GM23338 (cell line): ENCODE results near the gene SMIM28. TPM values are rescaled to one million over a fixed set of nuclear protein-coding genes. Genes with fewer than 3 reads are reported as not detected.
A peak's percentile ranks its signal among the peaks of the same experiment; 100 is the strongest.

Experiments used
- ATAC-seq: fragments of 200-7000 bp; cut with Tn5 transposase; 3 replicates; pipeline ENCODE4 v1.9.1; 2020
- DNase-seq: peaks from one replicate; pipeline ENCODE4 v3.0.0-alpha.2; 2015; ENCODE audit warnings: low spot score
- H2AFZ ChIP-seq: fragments of 200-600 bp; sonication (generic); 2 replicates; pipeline ENCODE4 v1.8.0; 2016; ENCODE audit warnings: antibody characterized with exemption, mild to moderate bottlenecking, moderate library complexity
- H3F3A ChIP-seq: fragments of 200-600 bp; sonication (generic); replicated peaks from 2 replicates; pipeline ENCODE4 v1.8.0; 2017; ENCODE audit warnings: antibody characterized with exemption, mixed run types, low read depth
- H3K27ac ChIP-seq: fragments of 200-600 bp; sonication (generic); 2 replicates; pipeline ENCODE4 v1.6.1; 2016; ENCODE audit warnings: low read depth
- H3K27me3 ChIP-seq: fragments of 200-600 bp; sonication (generic); 2 replicates; pipeline ENCODE4 v1.8.0; 2016; ENCODE audit warnings: mild to moderate bottlenecking, mixed run types, moderate library complexity; ENCODE audit not compliant: insufficient read depth
- H3K36me3 ChIP-seq: fragments of 200-600 bp; sonication (generic); 2 replicates; pipeline ENCODE4 v1.8.0; 2016; ENCODE audit warnings: mild to moderate bottlenecking; ENCODE audit not compliant: insufficient read depth
- H3K4me1 ChIP-seq: fragments of 200-600 bp; sonication (generic); 2 replicates; pipeline ENCODE4 v1.8.0; 2016; ENCODE audit warnings: mild to moderate bottlenecking, moderate library complexity; ENCODE audit not compliant: insufficient read depth
- H3K4me2 ChIP-seq: fragments of 200-600 bp; sonication (generic); 2 replicates; pipeline ENCODE4 v1.7.1; 2017; ENCODE audit warnings: mixed run types
- H3K4me3 ChIP-seq: fragments of 200-600 bp; sonication (generic); 2 replicates; pipeline ENCODE4 v1.6.1; 2016; ENCODE audit warnings: mixed run types
- H3K79me2 ChIP-seq: fragments of 200-600 bp; sonication (generic); replicated peaks from 2 replicates; pipeline ENCODE4 v1.8.0; 2017; ENCODE audit warnings: mild to moderate bottlenecking; ENCODE audit not compliant: insufficient read depth
- H3K9me2 ChIP-seq: fragments of 200-600 bp; sonication (generic); 2 replicates; pipeline ENCODE4 v1.8.0; 2017; ENCODE audit not compliant: insufficient read depth
- H4K20me1 ChIP-seq: fragments of 200-600 bp; sonication (generic); replicated peaks from 2 replicates; pipeline ENCODE4 v1.8.0; 2017; ENCODE audit warnings: mild to moderate bottlenecking; ENCODE audit not compliant: insufficient read depth
- H3K27ac Mint-ChIP-seq: 2 replicates; pipeline ENCODE4 v1.8.0; 2020; ENCODE audit warnings: inconsistent platforms, mild to moderate bottlenecking, moderate library complexity, mixed read lengths
- H3K27me3 Mint-ChIP-seq: 3 replicates; pipeline ENCODE4 v1.8.0; 2022; ENCODE audit warnings: low read depth, mild to moderate bottlenecking, moderate library complexity, mixed read lengths, inconsistent platforms; ENCODE audit not compliant: insufficient read depth, poor library complexity
- H3K36me3 Mint-ChIP-seq: 3 replicates; pipeline ENCODE4 v1.8.0; 2021; ENCODE audit warnings: low read depth, mild to moderate bottlenecking, inconsistent platforms, moderate library complexity, mixed read lengths
- H3K4me1 Mint-ChIP-seq: 3 replicates; pipeline ENCODE4 v1.8.0; 2020; ENCODE audit warnings: mild to moderate bottlenecking, inconsistent platforms, mixed read lengths
- H3K4me3 Mint-ChIP-seq: 3 replicates; pipeline ENCODE4 v1.8.0; 2021; ENCODE audit warnings: moderate library complexity, mild to moderate bottlenecking, inconsistent platforms, mixed read lengths
- H3K9me3 Mint-ChIP-seq: 3 replicates; pipeline ENCODE4 v1.8.0; 2020; ENCODE audit warnings: moderate library complexity, mild to moderate bottlenecking, inconsistent platforms, mixed read lengths
- EZH2 ChIP-seq: fragments of 200-600 bp; sonication (generic); IDR thresholded peaks from one replicate; pipeline ENCODE4 v1.8.0; 2017; ENCODE audit warnings: antibody characterized with exemption, mild to moderate bottlenecking, low read depth; ENCODE audit not compliant: unreplicated experiment
- EZH2phosphoT487 ChIP-seq: fragments of 200-600 bp; sonication (generic); IDR thresholded peaks from one replicate; pipeline ENCODE4 v1.8.1; 2018; ENCODE audit warnings: antibody characterized with exemption; ENCODE audit not compliant: unreplicated experiment
- JUNB ChIP-seq: IDR thresholded peaks from one replicate; pipeline ENCODE4 v1.6.1; 2016; ENCODE audit warnings: antibody characterized with exemption; ENCODE audit not compliant: unreplicated experiment
- NANOG ChIP-seq: IDR thresholded peaks from 2 replicates; pipeline ENCODE4 v1.6.1; 2016; ENCODE audit warnings: antibody characterized with exemption, borderline replicate concordance
- STAT1 ChIP-seq: IDR thresholded peaks from one replicate; pipeline ENCODE4 v1.6.1; 2016; ENCODE audit warnings: antibody characterized with exemption; ENCODE audit not compliant: unreplicated experiment
- ZNF114 ChIP-seq: fragments of 250-450 bp; sonication (Bioruptor Pico); IDR thresholded peaks from 2 replicates; pipeline ENCODE4 v1.5.0; 2020; ENCODE audit warnings: mild to moderate bottlenecking, moderate library complexity
- ZNF331 ChIP-seq: fragments of 250-450 bp; sonication (Bioruptor Pico); IDR thresholded peaks from 2 replicates; pipeline ENCODE4 v1.5.0; 2020; ENCODE audit warnings: low read depth, mild to moderate bottlenecking, moderate library complexity
- polyA plus RNA-seq: library from polyadenylated mRNA; unstranded; fragments of >200 nt; fragmentation: Nextera tagmentation; extraction: Ambion mirVana; gene quantifications from 2 replicates; pipeline ENCODE4 v1.2.1, GENCODE V29; 2016
- total RNA-seq: library from RNA; depleted of rRNA; stranded (reverse); fragments of >200 nt; shearing (Covaris generic); gene quantifications from 2 replicates; pipeline ENCODE4 v1.2.3, GENCODE V29; 2014
- TF ChIP-seq, protein P1 (sequence below): fragments of 250-450 bp; sonication (Bioruptor Pico); IDR thresholded peaks from 2 replicates; pipeline ENCODE4 v1.5.0; 2020; ENCODE audit warnings: mild to moderate bottlenecking, moderate library complexity
- TF ChIP-seq, protein P2 (sequence below): IDR thresholded peaks from one replicate; pipeline ENCODE4 v1.6.1; 2018; ENCODE audit warnings: antibody characterized with exemption; ENCODE audit not compliant: unreplicated experiment
- TF ChIP-seq, protein P3 (sequence below), 2 experiments: fragments of 200-600 bp in 1 of 2; sonication (generic) in 1 of 2; conservative IDR thresholded peaks; 2 replicates each; pipeline versions ENCODE4 v1.5.1 to v1.6.1; 2016 to 2017; ENCODE audit warnings: antibody characterized with exemption in 2 of 2, low read depth in 2 of 2, mild to moderate bottlenecking in 2 of 2, moderate library complexity in 1 of 2

The SMIM28 gene
- total and polyA plus RNA-seq, 2 experiments from 2014 or later = not detected

DNA sequence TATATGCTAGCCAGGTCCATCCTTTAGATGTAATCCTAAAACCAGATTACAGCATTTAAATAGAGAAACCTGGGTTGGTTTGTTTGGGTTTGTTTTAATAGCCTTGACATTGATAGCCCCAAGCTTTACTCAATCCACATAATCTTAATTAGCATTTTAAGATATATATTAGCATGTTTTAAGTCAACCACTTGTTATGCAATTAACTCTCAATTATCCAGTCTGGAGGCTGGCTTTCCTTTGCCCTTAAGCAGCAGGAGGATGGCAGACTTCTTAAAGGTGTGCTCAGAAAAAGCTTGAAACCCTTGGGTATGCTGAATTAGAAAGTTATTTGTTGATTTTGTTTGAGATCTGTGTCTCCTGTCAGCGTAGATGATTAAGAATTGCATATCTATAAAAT, 46.3 kb upstream of the SMIM28 start:
- peaks cover 27% of the 10 kb centered on the region for H3K36me3 Mint-ChIP-seq
- H3K27ac Mint-ChIP-seq = no peak overlapping the region; the same call in 1 of the 2 replicates
- no peaks in the 10 kb centered on the region for H3K9me3 Mint-ChIP-seq
- Histone ChIP-seq H3K9me2 (no peaks in the 10 kb centered on the region), H3F3A (no peaks in the 10 kb centered on the region), H3K27me3 (no peaks in the 10 kb centered on the region), H3K36me3 (no peaks in the 10 kb centered on the region; the same call in 1 of the 2 replicates), H3K4me1 (peaks cover 39% of the 10 kb centered on the region), H4K20me1 (no peaks in the 10 kb centered on the region), H2AFZ (no peak overlapping the region), H3K4me3 (peak overlapping the region; percentile 30), H3K4me2 (peak overlapping the region; percentile 67), H3K27ac (peak overlapping the region; percentile 88), H3K79me2 (no peaks in the 10 kb centered on the region)
- peaks cover 43% of the 10 kb centered on the region for H3K4me1 Mint-ChIP-seq
- peak; percentile 77 for ATAC-seq
- DNase-seq = peak; percentile 69
- peak overlapping the region; percentile 62 for H3K4me3 Mint-ChIP-seq
- peaks cover 5% of the 10 kb centered on the region for H3K27me3 Mint-ChIP-seq
- TF ChIP-seq EZH2phosphoT487 (no peak), EZH2 (no peak), ZNF114 (no peak), NANOG (peak; percentile 93), JUNB (no peak), ZNF331 (no peak)

DNA sequence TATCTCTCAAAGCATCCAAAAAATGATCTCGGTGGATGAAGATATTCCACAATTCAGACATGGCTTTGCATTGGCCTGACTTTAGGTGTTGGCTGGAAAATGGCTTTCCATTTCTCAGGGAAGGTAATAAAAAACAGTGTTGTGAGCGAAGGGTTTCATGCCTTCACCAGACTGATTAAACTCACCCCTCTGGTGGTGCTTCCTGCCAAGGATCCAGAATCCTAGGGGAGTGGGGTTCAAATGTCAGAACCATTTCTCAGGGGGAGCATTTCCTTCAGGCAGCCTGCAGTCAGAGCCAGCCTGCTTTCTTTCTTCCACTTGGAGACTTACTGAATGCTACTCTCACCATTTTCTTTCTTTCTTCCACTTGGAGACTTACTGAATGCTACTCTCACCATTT, 45.7 kb upstream of the SMIM28 start:
- peaks cover 26% of the 10 kb centered on the region for H3K36me3 Mint-ChIP-seq
- peaks cover 39% of the 10 kb centered on the region for H3K4me1 ChIP-seq
- no peaks in the 10 kb centered on the region for H3K9me3 Mint-ChIP-seq
- H3K4me3 ChIP-seq = peak overlapping the region; percentile 30
- H3K27me3 ChIP-seq = no peaks in the 10 kb centered on the region
- peak; percentile 53 for ATAC-seq
- peak overlapping the region; percentile 67 for H3K4me2 ChIP-seq
- peak; percentile 44 for DNase-seq
- H2AFZ ChIP-seq = no peak overlapping the region
- H3K4me1 Mint-ChIP-seq = peaks cover 43% of the 10 kb centered on the region
- no peaks in the 10 kb centered on the region for H3K9me2 ChIP-seq
- H3K27me3 Mint-ChIP-seq = peaks cover 4% of the 10 kb centered on the region
- H3F3A ChIP-seq = no peaks in the 10 kb centered on the region
- H3K27ac ChIP-seq = peak overlapping the region; percentile 88
- H3K4me3 Mint-ChIP-seq = peak overlapping the region; percentile 62
- no peaks in the 10 kb centered on the region for H3K79me2 ChIP-seq
- peak overlapping the region; percentile 56 for H3K27ac Mint-ChIP-seq
- H3K36me3 ChIP-seq = peaks cover 4% of the 10 kb centered on the region
- H4K20me1 ChIP-seq = no peaks in the 10 kb centered on the region
- TF ChIP-seq STAT1 (no peak), EZH2 (no peak), EZH2phosphoT487 (no peak), ZNF331 (no peak), ZNF114 (no peak)
- TF ChIP-seq, protein P1, sequence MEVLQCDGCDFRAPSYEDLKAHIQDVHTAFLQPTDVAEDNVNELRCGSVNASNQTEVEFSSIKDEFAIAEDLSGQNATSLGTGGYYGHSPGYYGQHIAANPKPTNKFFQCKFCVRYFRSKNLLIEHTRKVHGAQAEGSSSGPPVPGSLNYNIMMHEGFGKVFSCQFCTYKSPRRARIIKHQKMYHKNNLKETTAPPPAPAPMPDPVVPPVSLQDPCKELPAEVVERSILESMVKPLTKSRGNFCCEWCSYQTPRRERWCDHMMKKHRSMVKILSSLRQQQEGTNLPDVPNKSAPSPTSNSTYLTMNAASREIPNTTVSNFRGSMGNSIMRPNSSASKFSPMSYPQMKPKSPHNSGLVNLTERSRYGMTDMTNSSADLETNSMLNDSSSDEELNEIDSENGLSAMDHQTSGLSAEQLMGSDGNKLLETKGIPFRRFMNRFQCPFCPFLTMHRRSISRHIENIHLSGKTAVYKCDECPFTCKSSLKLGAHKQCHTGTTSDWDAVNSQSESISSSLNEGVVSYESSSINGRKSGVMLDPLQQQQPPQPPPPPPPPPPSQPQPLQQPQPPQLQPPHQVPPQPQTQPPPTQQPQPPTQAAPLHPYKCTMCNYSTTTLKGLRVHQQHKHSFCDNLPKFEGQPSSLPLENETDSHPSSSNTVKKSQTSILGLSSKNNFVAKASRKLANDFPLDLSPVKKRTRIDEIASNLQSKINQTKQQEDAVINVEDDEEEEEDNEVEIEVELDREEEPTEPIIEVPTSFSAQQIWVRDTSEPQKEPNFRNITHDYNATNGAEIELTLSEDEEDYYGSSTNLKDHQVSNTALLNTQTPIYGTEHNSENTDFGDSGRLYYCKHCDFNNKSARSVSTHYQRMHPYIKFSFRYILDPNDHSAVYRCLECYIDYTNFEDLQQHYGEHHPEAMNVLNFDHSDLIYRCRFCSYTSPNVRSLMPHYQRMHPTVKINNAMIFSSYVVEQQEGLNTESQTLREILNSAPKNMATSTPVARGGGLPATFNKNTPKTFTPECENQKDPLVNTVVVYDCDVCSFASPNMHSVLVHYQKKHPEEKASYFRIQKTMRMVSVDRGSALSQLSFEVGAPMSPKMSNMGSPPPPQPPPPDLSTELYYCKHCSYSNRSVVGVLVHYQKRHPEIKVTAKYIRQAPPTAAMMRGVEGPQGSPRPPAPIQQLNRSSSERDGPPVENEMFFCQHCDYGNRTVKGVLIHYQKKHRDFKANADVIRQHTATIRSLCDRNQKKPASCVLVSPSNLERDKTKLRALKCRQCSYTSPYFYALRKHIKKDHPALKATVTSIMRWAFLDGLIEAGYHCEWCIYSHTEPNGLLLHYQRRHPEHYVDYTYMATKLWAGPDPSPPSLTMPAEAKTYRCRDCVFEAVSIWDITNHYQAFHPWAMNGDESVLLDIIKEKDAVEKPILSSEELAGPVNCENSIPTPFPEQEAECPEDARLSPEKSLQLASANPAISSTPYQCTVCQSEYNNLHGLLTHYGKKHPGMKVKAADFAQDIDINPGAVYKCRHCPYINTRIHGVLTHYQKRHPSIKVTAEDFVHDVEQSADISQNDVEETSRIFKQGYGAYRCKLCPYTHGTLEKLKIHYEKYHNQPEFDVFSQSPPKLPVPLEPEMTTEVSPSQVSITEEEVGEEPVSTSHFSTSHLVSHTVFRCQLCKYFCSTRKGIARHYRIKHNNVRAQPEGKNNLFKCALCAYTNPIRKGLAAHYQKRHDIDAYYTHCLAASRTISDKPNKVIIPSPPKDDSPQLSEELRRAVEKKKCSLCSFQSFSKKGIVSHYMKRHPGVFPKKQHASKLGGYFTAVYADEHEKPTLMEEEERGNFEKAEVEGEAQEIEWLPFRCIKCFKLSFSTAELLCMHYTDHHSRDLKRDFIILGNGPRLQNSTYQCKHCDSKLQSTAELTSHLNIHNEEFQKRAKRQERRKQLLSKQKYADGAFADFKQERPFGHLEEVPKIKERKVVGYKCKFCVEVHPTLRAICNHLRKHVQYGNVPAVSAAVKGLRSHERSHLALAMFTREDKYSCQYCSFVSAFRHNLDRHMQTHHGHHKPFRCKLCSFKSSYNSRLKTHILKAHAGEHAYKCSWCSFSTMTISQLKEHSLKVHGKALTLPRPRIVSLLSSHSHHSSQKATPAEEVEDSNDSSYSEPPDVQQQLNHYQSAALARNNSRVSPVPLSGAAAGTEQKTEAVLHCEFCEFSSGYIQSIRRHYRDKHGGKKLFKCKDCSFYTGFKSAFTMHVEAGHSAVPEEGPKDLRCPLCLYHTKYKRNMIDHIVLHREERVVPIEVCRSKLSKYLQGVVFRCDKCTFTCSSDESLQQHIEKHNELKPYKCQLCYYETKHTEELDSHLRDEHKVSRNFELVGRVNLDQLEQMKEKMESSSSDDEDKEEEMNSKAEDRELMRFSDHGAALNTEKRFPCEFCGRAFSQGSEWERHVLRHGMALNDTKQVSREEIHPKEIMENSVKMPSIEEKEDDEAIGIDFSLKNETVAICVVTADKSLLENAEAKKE (CRISPR knock-in tag) = no peak
- TF ChIP-seq, protein P2, sequence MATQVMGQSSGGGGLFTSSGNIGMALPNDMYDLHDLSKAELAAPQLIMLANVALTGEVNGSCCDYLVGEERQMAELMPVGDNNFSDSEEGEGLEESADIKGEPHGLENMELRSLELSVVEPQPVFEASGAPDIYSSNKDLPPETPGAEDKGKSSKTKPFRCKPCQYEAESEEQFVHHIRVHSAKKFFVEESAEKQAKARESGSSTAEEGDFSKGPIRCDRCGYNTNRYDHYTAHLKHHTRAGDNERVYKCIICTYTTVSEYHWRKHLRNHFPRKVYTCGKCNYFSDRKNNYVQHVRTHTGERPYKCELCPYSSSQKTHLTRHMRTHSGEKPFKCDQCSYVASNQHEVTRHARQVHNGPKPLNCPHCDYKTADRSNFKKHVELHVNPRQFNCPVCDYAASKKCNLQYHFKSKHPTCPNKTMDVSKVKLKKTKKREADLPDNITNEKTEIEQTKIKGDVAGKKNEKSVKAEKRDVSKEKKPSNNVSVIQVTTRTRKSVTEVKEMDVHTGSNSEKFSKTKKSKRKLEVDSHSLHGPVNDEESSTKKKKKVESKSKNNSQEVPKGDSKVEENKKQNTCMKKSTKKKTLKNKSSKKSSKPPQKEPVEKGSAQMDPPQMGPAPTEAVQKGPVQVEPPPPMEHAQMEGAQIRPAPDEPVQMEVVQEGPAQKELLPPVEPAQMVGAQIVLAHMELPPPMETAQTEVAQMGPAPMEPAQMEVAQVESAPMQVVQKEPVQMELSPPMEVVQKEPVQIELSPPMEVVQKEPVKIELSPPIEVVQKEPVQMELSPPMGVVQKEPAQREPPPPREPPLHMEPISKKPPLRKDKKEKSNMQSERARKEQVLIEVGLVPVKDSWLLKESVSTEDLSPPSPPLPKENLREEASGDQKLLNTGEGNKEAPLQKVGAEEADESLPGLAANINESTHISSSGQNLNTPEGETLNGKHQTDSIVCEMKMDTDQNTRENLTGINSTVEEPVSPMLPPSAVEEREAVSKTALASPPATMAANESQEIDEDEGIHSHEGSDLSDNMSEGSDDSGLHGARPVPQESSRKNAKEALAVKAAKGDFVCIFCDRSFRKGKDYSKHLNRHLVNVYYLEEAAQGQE = no peak
- TF ChIP-seq, protein P3, sequence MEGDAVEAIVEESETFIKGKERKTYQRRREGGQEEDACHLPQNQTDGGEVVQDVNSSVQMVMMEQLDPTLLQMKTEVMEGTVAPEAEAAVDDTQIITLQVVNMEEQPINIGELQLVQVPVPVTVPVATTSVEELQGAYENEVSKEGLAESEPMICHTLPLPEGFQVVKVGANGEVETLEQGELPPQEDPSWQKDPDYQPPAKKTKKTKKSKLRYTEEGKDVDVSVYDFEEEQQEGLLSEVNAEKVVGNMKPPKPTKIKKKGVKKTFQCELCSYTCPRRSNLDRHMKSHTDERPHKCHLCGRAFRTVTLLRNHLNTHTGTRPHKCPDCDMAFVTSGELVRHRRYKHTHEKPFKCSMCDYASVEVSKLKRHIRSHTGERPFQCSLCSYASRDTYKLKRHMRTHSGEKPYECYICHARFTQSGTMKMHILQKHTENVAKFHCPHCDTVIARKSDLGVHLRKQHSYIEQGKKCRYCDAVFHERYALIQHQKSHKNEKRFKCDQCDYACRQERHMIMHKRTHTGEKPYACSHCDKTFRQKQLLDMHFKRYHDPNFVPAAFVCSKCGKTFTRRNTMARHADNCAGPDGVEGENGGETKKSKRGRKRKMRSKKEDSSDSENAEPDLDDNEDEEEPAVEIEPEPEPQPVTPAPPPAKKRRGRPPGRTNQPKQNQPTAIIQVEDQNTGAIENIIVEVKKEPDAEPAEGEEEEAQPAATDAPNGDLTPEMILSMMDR (conservative IDR thresholded peaks at IDR 0.05; ENCODE audit: low read depth in 2 of 2) = no peak
